ENCODE measurements around the gene C2CD5. TPM values are rescaled to one million over a fixed set of nuclear protein-coding genes. Genes with fewer than 3 reads are reported as not detected.
"Not testable (repeated sequence)": the region's sequence is repeated elsewhere in the genome, so short reads cannot be mapped to it uniquely, and the experiment has no call there.

The C2CD5 gene
- total RNA-seq, 2 donors from 2014 or later = 26.6 to 37.6 TPM

DNA sequence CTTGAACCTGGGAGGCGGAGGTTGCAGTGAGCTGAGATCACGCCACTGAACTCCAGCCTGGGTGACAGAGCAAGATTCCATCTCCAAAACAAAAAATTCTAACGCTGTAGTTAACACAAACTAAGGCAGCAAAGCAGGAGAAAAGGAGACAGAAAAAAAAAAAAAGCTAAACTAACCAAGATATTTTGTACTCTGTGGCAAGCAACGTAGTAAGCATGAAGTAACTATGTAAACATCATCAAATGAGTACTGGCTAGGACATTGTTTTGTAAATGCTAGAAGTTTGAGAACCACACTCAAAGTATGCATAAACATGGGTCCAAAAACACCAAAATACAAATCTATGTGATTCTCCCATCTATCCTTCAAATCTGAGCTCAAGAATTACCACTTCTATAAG lies 44.2 kb downstream of the C2CD5 start:
- no peak for DNase-seq (ENCODE audit: low spot score)
- no peak for TF ChIP-seq POLR2A (IDR thresholded peaks at IDR 0.05)
- TF ChIP-seq POLR2AphosphoS5 (IDR thresholded peaks at IDR 0.05) = no peak
- TF ChIP-seq CTCF (IDR thresholded peaks at IDR 0.05) = no peak
- WGBS = 80% methylated on average over 4 of the region's 4 CpGs
- H3K4me3 ChIP-seq = no peak overlapping the region
- H3K4me1 ChIP-seq (replicated peaks) = no peaks in the 10 kb centered on the region
- H3K36me3 ChIP-seq = no peaks in the 10 kb centered on the region
- H3K27ac ChIP-seq = no peak overlapping the region
- intact Hi-C loops (cut with DNase I) = no loop called here
- H3K9me3 ChIP-seq = no peaks in the 10 kb centered on the region
- no peaks in the 10 kb centered on the region for H3K27me3 ChIP-seq (replicated peaks; ENCODE audit: insufficient read depth)

GRCh38 chr12:22499445-22499844 lies 44.9 kb downstream of the C2CD5 start:
- no peaks in the 10 kb centered on the region for H3K9me3 ChIP-seq
- no peaks in the 10 kb centered on the region for H3K4me1 ChIP-seq (replicated peaks)
- no peak overlapping the region for H3K27ac ChIP-seq
- 90% methylated on average over 2 of the region's 2 CpGs for whole genome bisulfite sequencing
- H3K36me3 ChIP-seq = no peaks in the 10 kb centered on the region
- no peak for TF ChIP-seq POLR2AphosphoS5 (IDR thresholded peaks at IDR 0.05)
- TF ChIP-seq CTCF (IDR thresholded peaks at IDR 0.05) = no peak
- no peak for TF ChIP-seq POLR2A (IDR thresholded peaks at IDR 0.05)
- DNase-seq (ENCODE audit: low spot score) = no peak
- H3K27me3 ChIP-seq (replicated peaks; ENCODE audit: insufficient read depth) = no peaks in the 10 kb centered on the region
- H3K4me3 ChIP-seq = no peak overlapping the region
- intact Hi-C loops (cut with DNase I) = no loop called here

GRCh38 chr12:22494319-22494718 lies 50.0 kb downstream of the C2CD5 start:
- WGBS = 98% methylated on average over 1 of the region's 1 CpG

DNA sequence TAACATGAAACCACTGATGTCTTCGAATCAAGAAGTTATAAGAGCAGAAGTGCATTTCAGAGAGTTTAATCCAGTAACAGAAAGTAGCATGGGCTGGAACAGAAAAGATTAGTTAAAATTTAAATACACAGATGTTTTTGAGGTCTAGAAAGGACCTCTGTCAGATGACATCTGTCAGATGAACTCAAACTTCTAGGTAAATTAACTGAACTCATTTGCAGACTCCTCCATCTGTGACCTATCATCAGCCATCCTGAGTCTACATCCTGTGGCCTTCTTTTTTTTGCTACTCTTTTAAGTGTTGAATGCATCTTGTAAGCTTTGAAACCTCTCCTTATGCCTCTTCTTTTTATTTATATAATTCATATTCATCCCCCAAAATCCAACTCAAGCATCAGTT lies 53.3 kb downstream of the C2CD5 start:
- DNase-seq (ENCODE audit: low spot score) = no peak
- TF ChIP-seq POLR2AphosphoS5 (IDR thresholded peaks at IDR 0.05) (no peak), CTCF (IDR thresholded peaks at IDR 0.05) (no peak), POLR2A (IDR thresholded peaks at IDR 0.05) (no peak)
- H3K9me3 ChIP-seq = no peaks in the 10 kb centered on the region
- no peaks in the 10 kb centered on the region for H3K4me1 ChIP-seq (replicated peaks)
- intact Hi-C loops (cut with DNase I) = no loop called here
- H3K36me3 ChIP-seq = no peaks in the 10 kb centered on the region
- no peaks in the 10 kb centered on the region for H3K27me3 ChIP-seq (replicated peaks; ENCODE audit: insufficient read depth)
- no peak overlapping the region for H3K4me3 ChIP-seq
- 94% methylated on average over 1 of the region's 1 CpG for WGBS
- H3K27ac ChIP-seq = no peak overlapping the region

More at GRCh38 chr12:22494319-22494718, 50.0 kb downstream of the C2CD5 start:
- intact Hi-C loops (cut with DNase I) = no loop called here
- DNase-seq (ENCODE audit: low spot score) = no peak
- no peak overlapping the region for H3K27ac ChIP-seq
- no peaks in the 10 kb centered on the region for H3K9me3 ChIP-seq
- H3K27me3 ChIP-seq (replicated peaks; ENCODE audit: insufficient read depth) = no peaks in the 10 kb centered on the region
- no peak overlapping the region for H3K4me3 ChIP-seq
- H3K36me3 ChIP-seq = no peaks in the 10 kb centered on the region
- no peaks in the 10 kb centered on the region for H3K4me1 ChIP-seq (replicated peaks)
- TF ChIP-seq POLR2AphosphoS5 (IDR thresholded peaks at IDR 0.05) = no peak
- no peak for TF ChIP-seq CTCF (IDR thresholded peaks at IDR 0.05)
- TF ChIP-seq POLR2A (IDR thresholded peaks at IDR 0.05) = no peak

- WGBS = 97% methylated on average over 3 of the region's 3 CpGs
- Histone ChIP-seq H3K27ac (no peak overlapping the region), H3K36me3 (no peaks in the 10 kb centered on the region), H3K4me1 (replicated peaks) (no peaks in the 10 kb centered on the region), H3K9me3 (no peaks in the 10 kb centered on the region), H3K4me3 (no peak overlapping the region), H3K27me3 (replicated peaks; ENCODE audit: insufficient read depth) (no peaks in the 10 kb centered on the region)
- DNase-seq (ENCODE audit: low spot score) = no peak
- no peak for TF ChIP-seq CTCF (IDR thresholded peaks at IDR 0.05)
- TF ChIP-seq POLR2A (IDR thresholded peaks at IDR 0.05) = no peak
- no peak for TF ChIP-seq POLR2AphosphoS5 (IDR thresholded peaks at IDR 0.05)
- intact Hi-C loops (cut with DNase I) = no loop called here
Observed at GRCh38 chr12:22488478-22488877, 55.9 kb downstream of the C2CD5 start.

DNA sequence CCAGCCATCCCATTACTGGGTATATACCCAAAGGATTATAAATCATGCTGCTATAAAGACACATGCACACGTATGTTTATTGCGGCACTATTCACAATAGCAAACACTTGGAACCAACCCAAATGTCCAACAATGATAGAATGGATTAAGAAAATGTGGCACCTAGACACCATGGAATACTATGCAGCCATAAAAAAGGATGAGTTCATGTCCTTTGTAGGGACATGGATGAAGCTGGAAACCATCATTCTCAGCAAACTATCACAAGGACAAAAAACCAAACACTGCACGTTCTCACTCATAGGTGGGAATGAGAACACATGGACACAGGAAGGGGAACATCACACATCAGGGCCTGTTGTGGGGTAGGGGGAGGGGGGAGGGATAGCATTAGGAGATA lies 56.7 kb downstream of the C2CD5 start:
- DNase-seq (ENCODE audit: low spot score); H3K4me3 ChIP-seq; H3K36me3 ChIP-seq; H3K27me3 ChIP-seq (replicated peaks; ENCODE audit: insufficient read depth); H3K27ac ChIP-seq; intact Hi-C loops (cut with DNase I); H3K9me3 ChIP-seq; H3K4me1 ChIP-seq (replicated peaks): not testable (repeated sequence)
- WGBS = 91% methylated on average over 3 of the region's 3 CpGs

Data from prostate gland (tissue), 2 donors.